UCSD-AML1 (cell line): ENCODE results near the gene PPIL1.
"Not testable (repeated sequence)": the region's sequence is repeated elsewhere in the genome, so short reads cannot be mapped to it uniquely, and the experiment has no call there.

ENCODE experiments used
- DNase-seq: peaks from one replicate; lab custom pipeline; 2025; ENCODE audit not compliant: unreplicated experiment; lab: John Stamatoyannopoulos, UW

PPIL1 gene

DNA sequence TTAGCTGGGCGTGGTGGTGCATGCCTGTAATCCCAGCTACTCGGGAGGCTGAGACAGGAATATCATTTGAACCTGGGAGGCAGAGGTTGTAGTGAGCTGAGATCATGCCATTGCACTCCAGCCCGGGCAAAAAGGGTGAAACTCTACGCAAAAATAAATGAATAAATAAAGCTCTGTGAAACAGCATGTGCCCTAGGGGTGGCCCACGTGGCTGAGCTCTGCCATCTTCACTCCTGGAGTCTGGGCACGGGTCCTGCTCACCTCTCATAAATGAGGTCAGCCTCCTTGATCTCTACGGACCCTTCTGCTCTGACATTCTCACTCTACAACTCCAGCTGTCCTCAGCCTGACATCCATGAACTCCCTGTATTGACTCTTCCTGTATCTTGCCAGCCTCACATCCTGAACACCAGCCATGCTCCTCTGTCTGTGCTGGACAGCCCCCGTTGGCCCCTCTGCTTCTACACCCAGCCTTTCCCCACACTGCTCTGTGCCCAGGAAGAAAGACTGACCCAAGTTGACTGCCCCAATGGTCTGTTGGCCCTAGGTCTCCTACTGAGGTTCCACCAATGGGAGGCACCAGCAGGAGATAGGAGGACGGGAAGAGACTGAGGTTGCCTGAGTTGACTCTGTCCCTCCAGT, 57.3 kb downstream of the PPIL1 start:
- DNase-seq: no peak

DNA sequence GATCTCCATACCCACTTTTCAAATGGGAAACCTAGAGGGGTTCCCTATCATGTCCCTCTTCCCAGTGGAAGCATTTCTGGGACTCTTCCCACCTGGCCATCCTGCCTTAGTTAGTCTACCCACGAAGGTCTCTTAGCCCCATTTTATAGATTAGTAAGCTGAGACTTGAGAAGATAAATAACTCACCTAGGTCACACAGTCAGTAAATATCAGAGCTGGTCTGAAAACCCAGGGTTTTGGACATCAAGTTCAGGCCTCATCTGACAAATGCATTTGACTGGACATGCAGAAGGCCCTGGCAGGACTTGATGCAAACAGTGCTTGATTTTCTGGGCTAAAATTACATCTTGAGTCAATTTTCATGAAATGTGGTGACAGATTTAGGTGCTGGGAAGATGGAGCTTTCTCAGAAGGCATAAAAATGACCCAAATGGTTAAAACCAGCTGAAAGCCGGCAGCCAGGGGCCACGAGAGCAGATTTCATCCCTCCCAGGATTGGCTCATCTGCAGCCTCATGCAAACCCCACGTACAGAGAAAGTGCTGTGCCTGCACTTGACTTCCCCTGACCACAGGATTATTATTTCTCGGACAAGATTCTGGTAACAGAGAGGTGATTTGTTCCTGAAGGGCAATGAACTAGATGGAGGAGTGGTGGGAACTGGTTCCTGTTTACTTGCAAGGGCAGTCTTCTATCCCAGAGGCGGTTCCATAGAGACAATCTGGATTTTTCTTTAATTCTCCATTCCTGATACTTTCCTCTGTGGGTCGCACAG, 58.5 kb downstream of the PPIL1 start:
- DNase-seq: no peak

DNA sequence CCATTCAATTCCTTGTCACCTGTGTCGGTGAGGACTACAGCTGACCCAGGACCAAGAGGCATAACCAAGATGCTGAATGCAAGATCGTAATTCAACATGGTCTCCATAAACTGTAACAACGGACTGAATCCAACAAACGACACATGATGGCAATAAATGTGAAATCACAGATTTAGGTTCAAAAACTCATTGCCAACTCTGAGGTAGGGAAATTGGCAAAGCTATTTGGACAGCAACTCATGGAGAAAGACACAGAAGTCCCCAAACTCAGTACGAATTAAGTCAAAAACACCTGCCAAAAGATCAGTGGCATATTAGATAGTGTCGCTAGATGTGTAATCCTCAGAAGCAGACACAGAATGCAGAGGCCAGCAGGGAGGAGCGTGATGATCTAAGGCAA, 60.4 kb downstream of the PPIL1 start:
- DNase-seq: no peak

DNA sequence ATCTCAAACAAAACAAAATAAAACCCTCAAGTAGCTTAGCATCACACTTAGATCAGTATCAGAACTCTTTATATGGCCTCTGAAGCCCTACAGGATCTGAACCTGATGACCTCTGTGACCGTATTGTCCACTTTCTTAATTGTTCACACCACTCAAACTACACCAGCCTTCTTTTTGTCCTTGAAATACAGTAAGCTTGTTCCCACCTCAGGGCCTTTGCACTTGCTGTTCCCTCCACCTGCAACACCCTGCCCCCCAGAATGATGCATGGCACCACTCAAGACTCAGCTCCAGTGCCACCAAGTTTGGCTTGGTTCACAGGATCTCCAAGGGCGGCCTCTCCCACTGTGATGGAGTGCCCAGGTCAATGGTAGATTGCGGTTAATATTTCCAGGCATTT, 61.1 kb downstream of the PPIL1 start:
- no peak for DNase-seq

DNA sequence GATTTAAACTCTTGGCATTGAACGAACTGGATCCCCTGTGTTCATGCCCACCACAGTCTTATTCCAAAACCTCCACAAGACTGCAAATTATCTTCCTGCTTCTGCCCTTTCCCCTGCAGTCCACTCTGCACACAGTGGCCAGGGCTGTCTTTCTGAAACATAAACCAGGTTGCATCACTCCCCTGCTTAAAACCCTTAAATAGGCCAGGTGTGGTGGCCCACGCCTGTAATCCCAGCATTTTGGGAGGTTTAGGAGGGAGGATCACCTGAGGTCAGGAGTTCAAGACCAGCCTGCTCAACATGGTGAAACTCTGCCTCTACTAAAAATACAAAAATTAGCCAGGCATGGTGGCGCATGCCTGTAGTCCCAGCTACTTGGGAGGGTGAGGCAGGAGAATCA, 61.6 kb downstream of the PPIL1 start:
- DNase-seq: not testable (repeated sequence)

DNA sequence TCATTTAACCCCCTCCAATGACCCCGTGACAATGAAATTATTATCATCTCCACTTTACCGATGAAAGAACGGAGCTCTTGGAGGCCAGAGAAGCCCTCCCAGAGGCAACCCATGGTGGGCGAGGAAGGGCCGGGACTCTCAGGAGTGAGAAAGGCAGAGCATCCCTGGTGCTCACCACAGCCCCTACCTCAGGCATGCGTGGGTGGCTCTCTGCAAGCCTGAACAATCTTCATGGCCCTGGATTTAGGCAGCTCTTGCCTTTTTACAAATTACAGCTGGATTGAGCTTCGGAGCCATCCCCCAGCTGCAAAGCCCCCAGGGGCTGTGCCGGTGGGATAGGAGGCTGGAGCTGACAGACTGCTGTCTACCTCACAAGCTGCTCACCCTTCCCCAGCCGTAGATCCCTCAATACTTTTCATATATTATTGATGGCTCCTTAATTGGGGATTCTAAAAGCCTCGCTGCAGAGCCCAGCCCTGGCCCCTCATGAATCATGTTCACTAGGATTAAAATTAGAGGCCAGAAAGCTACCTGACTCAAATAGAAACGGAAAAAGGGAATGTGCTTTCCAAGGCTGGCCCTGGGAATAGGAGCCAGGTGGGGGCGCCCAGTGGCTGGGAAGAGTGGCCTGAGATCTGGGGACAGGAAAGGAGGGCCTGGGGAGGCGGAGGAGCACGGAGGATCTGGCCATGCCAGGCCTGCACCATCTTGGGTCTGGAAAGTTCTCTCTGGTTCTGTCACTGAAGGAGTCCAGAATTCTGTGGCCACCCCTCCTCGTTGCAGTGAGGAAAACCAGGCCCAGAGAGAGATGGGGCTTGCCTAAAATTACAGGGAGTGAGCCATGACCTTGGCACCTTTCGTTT, 64.4 kb downstream of the PPIL1 start:
- DNase-seq: no peak

DNA sequence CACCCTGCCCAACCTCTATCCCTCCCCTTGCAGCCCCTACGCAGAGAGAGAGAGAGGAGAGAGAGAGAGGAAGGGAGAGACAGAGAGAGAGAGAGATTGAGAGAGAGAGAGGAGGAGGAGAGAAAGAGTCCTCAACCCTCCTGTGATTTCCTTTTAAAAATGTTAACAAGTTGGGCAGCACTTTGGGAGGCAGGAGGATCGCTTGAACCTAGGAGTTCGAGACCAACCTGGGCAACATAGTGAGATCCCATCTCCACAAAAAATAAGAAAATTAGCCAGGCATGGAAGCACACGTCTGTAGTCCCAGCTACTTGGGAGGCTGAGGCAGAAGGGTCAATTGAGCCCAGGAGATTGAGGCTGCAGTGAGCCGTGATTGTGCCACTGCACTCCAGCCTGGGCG, 65.4 kb downstream of the PPIL1 start:
- no peak for DNase-seq

DNA sequence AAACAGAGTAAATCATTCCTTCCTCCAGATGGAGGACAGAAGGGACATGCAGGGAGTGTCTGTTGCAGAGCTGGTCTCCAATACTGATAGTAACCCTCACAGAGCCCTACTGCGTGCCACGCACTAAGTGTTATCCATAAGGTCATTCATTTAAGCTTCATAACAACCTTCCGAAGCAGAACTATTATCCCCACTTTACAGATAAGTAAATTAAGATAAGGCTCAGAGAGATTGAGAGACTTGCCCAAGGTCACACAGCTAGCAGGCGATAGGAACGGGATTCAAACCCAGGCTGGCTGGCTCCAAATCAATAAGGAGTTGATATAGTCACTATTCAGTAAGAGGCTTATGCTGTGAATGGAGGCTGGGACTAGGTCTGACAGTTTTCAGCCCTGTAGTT, 66.0 kb downstream of the PPIL1 start:
- no peak for DNase-seq

DNA sequence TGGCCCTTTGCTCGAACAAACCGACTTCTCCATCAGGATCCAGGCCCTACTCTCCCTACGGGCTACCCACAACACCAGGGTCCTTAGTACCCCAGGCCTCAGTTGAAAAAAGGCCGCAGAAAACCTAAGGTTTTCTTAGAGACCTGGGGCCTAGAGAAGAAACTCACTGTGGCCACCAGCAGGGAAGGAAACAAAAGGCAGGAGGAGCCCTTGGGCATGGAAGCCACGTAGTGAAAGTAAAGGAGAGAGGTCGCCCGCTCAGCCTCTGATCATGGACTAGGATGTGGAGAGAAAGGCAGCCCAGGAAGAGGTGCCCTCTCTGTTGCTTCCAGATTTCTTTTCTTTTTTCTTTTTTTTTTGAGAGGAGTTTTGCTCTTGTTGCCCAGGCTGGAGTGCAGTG, 66.9 kb downstream of the PPIL1 start:
- DNase-seq: no peak

DNA sequence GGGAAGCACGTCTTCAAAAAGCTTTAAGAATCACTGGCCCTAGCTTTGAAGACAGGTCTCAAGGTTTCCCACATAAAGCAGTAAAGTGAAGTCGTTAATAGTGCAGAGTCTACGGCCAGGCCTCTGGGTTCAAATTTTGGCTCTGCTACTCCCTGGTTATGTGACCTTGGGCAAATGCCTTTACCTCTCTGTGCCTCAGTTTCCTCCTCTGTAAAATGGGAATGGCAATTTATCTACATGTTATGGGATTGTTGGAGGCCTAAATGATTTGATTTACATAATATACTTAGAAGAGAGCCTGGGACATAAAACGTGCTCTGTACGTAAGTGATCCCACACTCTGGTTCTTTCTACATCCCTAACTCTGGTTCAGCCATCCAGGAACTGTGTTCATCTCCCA, 67.5 kb downstream of the PPIL1 start:
- DNase-seq: no peak

DNA sequence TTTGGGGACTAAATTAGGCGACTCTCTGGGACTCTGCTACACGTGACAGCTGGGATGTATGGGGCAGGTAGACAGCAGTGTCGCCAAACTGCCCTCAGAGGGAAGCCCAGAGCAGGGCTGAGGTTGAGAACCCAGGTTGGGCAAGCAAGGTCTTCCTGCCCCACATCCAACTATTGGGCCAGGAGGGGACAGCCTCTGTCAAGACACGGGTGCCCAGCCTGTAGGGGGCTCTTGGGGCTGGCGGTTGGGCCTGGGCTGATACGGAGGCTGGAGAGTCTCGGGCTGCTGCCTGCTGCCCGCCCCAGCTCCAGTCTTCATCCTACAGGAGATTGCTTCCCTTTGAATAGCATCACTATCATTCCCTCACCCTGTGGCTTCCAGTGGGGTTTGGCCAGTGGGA, 68.7 kb downstream of the PPIL1 start:
- no peak for DNase-seq

DNA sequence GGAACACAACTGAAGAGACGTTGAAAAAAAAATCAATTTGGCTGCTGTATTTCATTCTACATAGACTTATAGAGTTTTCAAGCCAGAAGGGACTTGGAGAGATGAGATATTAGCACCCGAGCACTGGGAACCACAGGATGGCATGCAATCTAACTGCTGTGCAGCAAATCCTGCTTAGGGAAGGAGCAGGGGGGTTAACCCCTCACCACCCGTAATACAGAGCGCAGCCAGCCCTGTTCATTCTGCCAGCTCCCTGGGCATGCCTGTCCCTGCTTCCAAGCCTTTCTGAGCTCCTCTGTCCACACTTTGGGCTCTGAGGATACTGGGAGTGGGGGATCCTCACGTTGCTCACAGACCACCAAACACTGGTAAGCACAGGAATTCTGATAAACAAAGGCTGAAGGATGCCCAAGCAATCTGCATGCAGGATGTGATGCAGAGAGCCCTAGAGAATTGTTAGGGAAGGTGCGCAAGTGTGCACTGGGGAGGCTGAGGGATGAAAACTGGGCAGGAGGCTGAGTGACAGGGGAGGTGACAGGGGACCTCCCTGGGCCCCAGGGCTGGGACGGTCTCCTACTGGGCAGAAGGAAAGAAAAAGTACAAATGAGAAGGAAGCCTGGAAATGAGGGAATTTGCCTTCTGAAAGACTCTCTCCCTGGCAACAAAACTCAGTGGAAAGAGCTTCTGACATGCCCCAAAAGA, 69.4 kb downstream of the PPIL1 start:
- no peak for DNase-seq
